Fibroblast of pulmonary artery (primary cell): ENCODE measurements around the gene TRMT61A.
A peak's percentile ranks its signal among the peaks of the same experiment; 100 is the strongest.
"Not testable (repeated sequence)": the region's sequence is repeated elsewhere in the genome, so short reads cannot be mapped to it uniquely, and the experiment has no call there.

Experiments
- DNase-seq: peaks from one replicate; pipeline ENCODE4 v3.0.0-alpha.2; 2010; ENCODE audit warnings: low read depth
- H3K4me3 ChIP-seq: replicated peaks from 2 replicates; pipeline ENCODE4 v1.5.1; 2011; ENCODE audit warnings: low read depth, mild to moderate bottlenecking, control low read depth, low read length, moderate library complexity
- TF ChIP-seq, protein P1 (sequence below): IDR thresholded peaks from 2 replicates; pipeline ENCODE4 v1.5.1; 2011; ENCODE audit warnings: mild to moderate bottlenecking, control low read depth, low read length, inconsistent platforms; ENCODE audit errors: missing control alignments

TRMT61A gene

DNA sequence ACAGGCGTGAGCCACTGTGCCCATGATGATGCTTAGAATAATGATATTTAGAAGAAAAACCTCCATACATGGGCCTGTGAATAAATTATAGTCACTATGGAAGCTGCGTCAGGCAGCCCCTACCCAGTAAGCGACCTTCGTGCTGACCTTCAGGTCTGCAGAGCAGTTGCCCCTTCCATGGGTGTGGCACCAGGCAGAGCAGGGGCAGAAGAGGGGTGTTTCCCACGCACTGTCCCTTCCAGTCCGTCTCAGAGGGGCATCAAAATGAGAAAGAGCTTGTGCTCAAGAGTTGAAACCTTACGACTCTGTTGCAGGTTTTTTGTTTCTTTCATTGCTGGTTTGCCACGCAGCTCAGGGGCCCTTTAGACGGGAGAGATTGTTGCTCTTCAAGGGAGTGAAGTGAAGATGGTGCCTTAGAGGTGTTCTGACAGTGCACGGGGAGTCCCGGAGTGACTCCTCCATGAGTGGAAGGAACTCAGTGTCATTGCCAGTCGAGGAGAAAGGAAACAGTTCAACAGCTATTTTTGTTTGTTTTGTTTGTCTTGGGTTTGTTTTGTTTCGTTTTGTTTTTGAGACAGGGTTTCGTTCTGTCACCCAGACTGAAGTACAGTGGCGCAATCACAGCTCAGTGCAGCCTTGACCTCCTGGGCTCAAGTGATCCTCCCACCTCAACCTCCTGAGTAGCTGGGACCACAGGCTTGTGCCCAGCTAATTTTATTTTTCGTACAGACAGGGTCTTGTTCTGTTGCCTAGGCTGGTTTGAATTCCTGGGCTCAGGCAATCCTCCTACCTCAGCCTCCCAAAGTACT is 20.3 kb upstream of the TRMT61A start:
- TF ChIP-seq, protein P1, sequence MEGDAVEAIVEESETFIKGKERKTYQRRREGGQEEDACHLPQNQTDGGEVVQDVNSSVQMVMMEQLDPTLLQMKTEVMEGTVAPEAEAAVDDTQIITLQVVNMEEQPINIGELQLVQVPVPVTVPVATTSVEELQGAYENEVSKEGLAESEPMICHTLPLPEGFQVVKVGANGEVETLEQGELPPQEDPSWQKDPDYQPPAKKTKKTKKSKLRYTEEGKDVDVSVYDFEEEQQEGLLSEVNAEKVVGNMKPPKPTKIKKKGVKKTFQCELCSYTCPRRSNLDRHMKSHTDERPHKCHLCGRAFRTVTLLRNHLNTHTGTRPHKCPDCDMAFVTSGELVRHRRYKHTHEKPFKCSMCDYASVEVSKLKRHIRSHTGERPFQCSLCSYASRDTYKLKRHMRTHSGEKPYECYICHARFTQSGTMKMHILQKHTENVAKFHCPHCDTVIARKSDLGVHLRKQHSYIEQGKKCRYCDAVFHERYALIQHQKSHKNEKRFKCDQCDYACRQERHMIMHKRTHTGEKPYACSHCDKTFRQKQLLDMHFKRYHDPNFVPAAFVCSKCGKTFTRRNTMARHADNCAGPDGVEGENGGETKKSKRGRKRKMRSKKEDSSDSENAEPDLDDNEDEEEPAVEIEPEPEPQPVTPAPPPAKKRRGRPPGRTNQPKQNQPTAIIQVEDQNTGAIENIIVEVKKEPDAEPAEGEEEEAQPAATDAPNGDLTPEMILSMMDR = no peak
- no peak for DNase-seq

DNA sequence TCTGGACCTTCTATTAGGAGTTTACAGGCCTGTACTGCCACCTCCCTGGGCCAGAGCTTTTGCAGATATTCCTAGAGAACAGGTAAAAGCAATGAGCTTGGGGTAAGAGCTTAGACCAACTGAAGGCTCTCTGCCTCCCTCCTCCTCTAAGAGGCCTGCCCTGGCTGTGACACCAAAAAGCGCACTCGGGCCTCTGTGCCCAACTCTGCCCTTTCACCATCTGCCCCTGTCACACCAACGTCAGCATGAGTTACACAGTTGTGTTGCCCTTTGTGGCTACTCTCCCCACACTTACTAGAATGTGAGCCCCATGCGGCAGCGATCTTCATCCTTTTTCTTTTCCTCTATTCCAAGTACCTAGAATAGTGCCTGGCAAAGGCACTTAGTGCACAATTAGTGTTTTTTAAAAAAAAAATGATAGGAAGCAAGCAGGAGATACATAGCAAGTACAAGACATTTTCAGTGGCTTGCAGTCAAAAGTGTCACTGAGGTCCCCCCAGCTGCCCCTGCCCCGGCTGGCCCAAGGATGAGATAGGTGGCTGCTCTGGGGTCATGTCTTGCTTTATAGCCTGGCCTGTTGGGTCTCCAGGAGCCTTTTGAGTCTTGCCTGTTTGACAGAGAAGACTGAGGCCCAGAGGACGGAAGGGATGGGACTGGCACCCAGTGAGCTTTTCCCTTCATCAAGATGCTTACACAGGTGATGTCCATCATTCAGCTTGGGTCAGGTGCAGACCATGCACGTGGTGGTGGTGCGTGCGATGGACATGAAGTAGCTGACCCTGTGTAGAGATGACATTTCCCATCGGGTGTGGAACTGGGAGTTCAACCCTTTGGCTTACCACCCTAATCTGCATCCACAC is 18.9 kb upstream of the TRMT61A start:
- no peak overlapping the region for H3K4me3 ChIP-seq
- TF ChIP-seq, protein P1 = no peak
- DNase-seq = no peak

More for the DNA sequence above, 20.3 kb upstream of the TRMT61A start:
- no peak overlapping the region for H3K4me3 ChIP-seq

DNA sequence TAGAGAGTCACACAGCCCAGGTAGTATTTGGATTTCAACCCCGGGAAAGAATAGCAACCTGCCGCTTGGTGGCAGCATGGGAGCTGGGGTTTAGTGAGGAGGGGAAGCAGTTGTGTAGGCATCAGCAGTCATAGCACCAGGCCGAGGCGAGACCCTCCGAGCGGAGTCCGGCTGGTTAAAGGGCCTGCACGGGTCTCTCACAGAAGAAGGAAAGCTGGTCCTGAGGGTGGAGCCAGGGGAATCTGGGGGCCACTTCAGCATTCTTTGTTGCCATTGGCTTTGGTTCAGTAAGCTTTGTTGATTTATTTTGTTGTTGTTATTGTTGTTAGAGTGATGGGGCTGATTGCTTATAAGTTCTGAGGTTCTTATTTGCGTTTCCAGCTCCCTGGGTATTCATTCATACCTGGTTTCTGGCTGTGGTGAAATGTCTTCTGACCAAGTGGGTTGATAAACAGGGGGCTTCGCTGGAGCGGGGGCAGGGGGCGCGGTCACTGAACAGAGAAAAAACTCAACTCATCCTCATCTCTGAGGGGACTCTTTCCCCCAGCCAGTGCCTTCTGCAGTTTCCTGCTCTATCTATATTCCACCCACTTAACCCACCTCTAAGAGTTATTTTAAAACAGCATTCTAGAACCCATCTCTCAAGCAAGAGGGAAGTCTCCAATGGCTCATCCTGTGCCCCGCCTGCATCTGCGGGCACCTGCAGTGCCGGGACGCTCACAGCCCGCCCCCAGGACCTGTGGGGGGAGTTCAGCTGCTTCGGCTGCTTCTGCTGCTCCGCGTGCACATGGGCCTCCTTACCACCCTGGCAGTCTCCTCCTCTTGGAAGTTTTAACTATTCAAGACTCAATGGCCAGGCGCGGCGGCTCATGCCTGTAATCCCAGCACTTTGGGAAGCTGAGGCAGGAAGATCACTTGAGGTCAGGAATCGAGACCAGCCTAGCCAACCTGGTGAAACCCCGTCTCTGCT is 18.0 kb upstream of the TRMT61A start:
- TF ChIP-seq, protein P1 = no peak
- H3K4me3 ChIP-seq = no peak overlapping the region
- DNase-seq = no peak

DNA sequence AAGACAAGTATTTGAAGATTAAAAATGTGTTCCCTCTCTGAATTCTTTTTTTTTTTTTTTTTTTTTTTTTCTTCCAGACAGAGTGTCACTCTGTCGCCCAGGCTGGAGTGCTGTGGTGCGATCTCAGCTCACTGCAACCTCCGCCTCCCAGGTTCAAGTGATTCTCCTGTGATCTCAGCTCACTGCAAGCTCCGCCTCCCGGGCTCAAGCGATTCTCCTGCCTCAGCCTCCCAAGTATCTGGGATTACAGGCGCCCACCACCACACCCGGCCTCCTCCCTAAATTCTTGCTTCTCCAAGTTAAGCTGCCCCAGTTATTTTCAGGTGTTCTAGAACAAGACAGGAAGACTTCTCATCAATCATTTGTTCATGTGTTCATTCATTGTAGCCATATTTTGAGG is 16.8 kb upstream of the TRMT61A start:
- H3K4me3 ChIP-seq, DNase-seq: not testable (repeated sequence)

DNA sequence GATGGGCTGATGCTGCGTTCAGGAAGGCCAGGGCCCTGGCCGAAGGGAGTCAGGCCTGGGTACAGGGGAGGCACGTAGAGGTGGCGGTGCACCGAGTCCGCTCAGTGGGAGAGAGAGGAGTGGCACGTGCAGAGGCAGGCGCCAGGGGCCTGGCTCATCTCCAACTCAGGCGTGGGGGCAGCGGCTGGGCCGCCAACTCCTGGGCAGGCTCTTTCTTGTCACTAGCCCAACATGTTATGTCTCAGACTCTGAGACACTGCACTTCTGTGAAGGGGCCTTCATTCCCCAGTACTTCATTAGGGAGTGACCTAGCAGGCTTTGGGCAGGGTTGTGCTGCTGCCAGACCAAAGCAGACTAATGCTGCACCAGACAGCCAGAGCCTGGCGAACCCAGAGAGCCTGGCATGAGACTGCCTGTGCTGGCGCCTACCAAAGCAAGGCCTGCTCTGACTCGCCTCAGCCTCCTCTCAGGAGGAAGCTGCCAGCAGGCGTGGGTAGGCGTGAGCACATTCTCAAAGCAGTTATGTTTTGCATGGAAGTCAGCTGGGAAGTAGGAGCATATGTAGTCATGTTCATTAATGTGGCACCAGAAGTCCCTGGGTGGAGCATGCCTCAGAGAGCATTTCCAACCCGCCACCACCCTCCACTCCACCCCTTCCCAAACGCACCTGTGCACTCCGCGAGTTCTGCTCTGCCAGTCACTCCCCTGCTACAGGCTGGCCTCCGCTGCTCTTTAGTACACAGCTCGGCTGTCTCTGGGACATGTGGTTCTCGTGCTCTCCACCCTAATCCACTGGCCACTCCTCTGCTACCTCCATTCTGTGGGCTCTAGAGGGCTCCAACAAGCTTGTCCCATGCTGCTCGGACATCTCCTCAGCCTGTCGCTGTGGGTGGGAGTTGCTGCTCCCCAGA is 16.0 kb upstream of the TRMT61A start:
- no peak overlapping the region for H3K4me3 ChIP-seq
- peak; percentile 47 for DNase-seq
- TF ChIP-seq, protein P1 = no peak

DNA sequence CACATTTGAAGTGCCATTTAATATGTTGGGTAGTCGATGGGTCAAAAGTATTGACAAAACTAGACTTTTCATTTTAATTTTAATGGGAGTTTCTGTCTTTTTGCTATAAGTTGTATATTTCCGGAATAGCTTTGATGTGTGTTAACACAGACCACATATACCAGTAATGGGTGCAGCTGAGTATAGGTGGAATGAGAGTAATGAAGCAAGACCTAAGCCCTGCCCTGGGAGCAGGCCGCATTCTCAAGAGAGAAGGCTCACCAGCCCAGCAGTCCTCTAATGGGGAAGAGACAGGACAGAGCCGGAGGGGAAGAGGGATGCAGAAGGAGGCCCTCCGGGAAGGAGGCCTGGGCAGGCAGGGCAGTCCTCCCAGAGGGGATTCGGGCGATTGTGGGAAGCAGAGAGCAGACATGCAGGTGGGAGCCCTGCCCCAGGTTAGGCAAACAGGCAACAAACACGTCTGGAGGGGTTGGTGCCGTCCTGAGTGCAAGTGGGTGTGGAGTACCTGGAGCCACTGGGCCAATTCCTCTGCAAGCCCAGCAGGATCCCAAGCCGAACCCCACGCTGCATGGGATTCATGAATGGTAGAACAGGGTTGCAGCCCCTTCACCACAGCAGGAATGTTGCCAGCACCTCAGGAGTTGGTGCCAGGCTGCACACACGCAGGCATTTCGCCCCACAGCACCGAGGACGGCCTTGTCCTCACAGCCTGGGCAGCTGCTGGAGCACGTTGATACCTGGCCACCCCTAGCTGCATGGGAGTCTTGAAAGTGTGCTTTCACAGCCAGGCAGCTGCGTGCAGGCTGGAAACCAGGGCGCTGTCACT is 14.2 kb upstream of the TRMT61A start:
- no peak for DNase-seq
- no peak overlapping the region for H3K4me3 ChIP-seq
- TF ChIP-seq, protein P1 = no peak
